Thoracic aorta (tissue), 2 donors: ENCODE measurements around the gene ARHGAP35. TPM values are rescaled to one million over a fixed set of nuclear protein-coding genes. Genes with fewer than 3 reads are reported as not detected.

Experiments used
- ATAC-seq: fragments of 150-250 bp; one replicate; pipeline ENCODE4 v1.8.0; 2017; ENCODE audit warnings: low read depth; ENCODE audit not compliant: insufficient number of reproducible peaks, low FRiP score
- DNase-seq: peaks from one replicate; pipeline ENCODE4 v3.0.0-alpha.2; 2020; ENCODE audit warnings: low spot score
- H3K27ac ChIP-seq, 2 donors: fragments of 200-600 bp; sonication (generic); 1 replicate in 1 of 2; 2 replicates in 1 of 2; pipeline ENCODE4 v1.5.1; 2016; ENCODE audit warnings: mild to moderate bottlenecking in 2 of 2, moderate library complexity in 2 of 2
- H3K27me3 ChIP-seq: fragments of 200-600 bp; sonication (generic); replicated peaks from 2 replicates; pipeline ENCODE4 v1.6.0; 2016; ENCODE audit warnings: mild to moderate bottlenecking; ENCODE audit not compliant: insufficient read depth
- H3K36me3 ChIP-seq: fragments of 200-600 bp; sonication (generic); one replicate; pipeline ENCODE4 v1.5.1; 2016
- H3K4me1 ChIP-seq, 2 donors: fragments of 200-600 bp; sonication (generic); 1 replicate in 1 of 2; 2 replicates in 1 of 2; pipeline versions ENCODE4 v1.5.1 to v1.6.0; 2016; ENCODE audit warnings: low read depth in 2 of 2, mild to moderate bottlenecking in 1 of 2; ENCODE audit not compliant: control insufficient read depth in 1 of 2
- H3K4me3 ChIP-seq: fragments of 200-600 bp; sonication (generic); 2 replicates; pipeline ENCODE4 v1.5.1; 2016; ENCODE audit warnings: mild to moderate bottlenecking
- H3K9me3 ChIP-seq: fragments of 200-600 bp; sonication (generic); 2 replicates; pipeline ENCODE4 v1.5.1; 2016
- CTCF ChIP-seq: fragments of 200-600 bp; sonication (generic); IDR thresholded peaks from one replicate; pipeline ENCODE4 v1.5.1; 2019; ENCODE audit warnings: antibody characterized with exemption
- total RNA-seq, 2 donors: library from RNA; depleted of rRNA; stranded (reverse); fragments of >200 nt; gene quantifications; one replicate each; pipeline versions ENCODE4 v1.1.0 to v1.2.3, GENCODE V29; 2016

Gene ARHGAP35
- total RNA-seq, 2 donors from 2014 or later: 42.9 to 51.1 TPM

- H3K36me3 ChIP-seq: no peaks in the 10 kb centered on the region
- no peak overlapping the region for H3K4me3 ChIP-seq
- ATAC-seq: no peak
- no peaks in the 10 kb centered on the region for H3K27me3 ChIP-seq
- TF ChIP-seq CTCF: no peak
- DNase-seq: no peak
- H3K9me3 ChIP-seq: no peaks in the 10 kb centered on the region
- H3K27ac ChIP-seq: no peak overlapping the region
- H3K4me1 ChIP-seq: peaks cover 26 to 53% of the 10 kb centered on the region in 2 donors
These were observed 43.6 kb downstream of the ARHGAP35 start for GRCh38 chr19:46904114-46905060.

- Histone ChIP-seq H3K9me3 (no peaks in the 10 kb centered on the region), H3K4me1 (peaks cover 26 to 58% of the 10 kb centered on the region in 2 donors)
These were observed 45.4 kb downstream of the ARHGAP35 start for GRCh38 chr19:46906221-46906620.

GRCh38 chr19:46907880-46908279 is 47.1 kb downstream of the ARHGAP35 start:
- H3K9me3 ChIP-seq: no peaks in the 10 kb centered on the region
- ATAC-seq: no peak

More at GRCh38 chr19:46906221-46906620, 45.4 kb downstream of the ARHGAP35 start:
- Histone ChIP-seq H3K27ac (no peak overlapping the region), H3K36me3 (no peaks in the 10 kb centered on the region), H3K27me3 (no peaks in the 10 kb centered on the region), H3K4me3 (no peak overlapping the region)
- DNase-seq (no peak), ATAC-seq (no peak)
- TF ChIP-seq CTCF: no peak

GRCh38 chr19:46909356-46909755 is 48.6 kb downstream of the ARHGAP35 start:
- H3K27ac ChIP-seq: no peak overlapping the region
- ATAC-seq (no peak), DNase-seq (no peak)
- H3K4me3 ChIP-seq: no peak overlapping the region
- H3K27me3 ChIP-seq: no peaks in the 10 kb centered on the region
- H3K4me1 ChIP-seq: peaks cover 21 to 62% of the 10 kb centered on the region in 2 donors
- TF ChIP-seq CTCF: no peak
- H3K9me3 ChIP-seq: no peaks in the 10 kb centered on the region
- H3K36me3 ChIP-seq: no peaks in the 10 kb centered on the region

More at GRCh38 chr19:46907880-46908279, 47.1 kb downstream of the ARHGAP35 start:
- no peak for DNase-seq
- no peak for TF ChIP-seq CTCF
- H3K36me3 ChIP-seq: no peaks in the 10 kb centered on the region
- H3K4me1 ChIP-seq: peaks cover 15 to 62% of the 10 kb centered on the region in 2 donors
- no peak overlapping the region for H3K4me3 ChIP-seq
- H3K27me3 ChIP-seq: no peaks in the 10 kb centered on the region
- no peak overlapping the region for H3K27ac ChIP-seq

Other genes with a start within 250 kb of the ARHGAP35 start
- 100 to 1,000 TPM; 106 to 207 TPM for gene PTGIR, start 235.9 kb upstream of the ARHGAP35 start, total RNA-seq
- gene GNG8, start 224.8 kb upstream of the ARHGAP35 start, total RNA-seq: not detected
- gene DACT3, start 199.8 kb upstream of the ARHGAP35 start, total RNA-seq: 100 to 1,000 TPM; 118 to 138 TPM
- 10 to 100 TPM; 21.4 to 53.6 TPM for gene PRKD2, start 143.9 kb upstream of the ARHGAP35 start, total RNA-seq
- 10 to 100 TPM; 20.6 to 99.2 TPM for gene FKRP, start 114.9 kb upstream of the ARHGAP35 start, total RNA-seq
- gene STRN4, start 114.5 kb upstream of the ARHGAP35 start, total RNA-seq: 10 to 100 TPM; 60.9 to 66.7 TPM
- gene SLC1A5, start 72.4 kb upstream of the ARHGAP35 start, total RNA-seq: 10 to 100 TPM; 48.7 to 66.2 TPM
- gene AP2S1, start 10.2 kb upstream of the ARHGAP35 start, total RNA-seq: 10 to 100 TPM; 76.5 to 93.8 TPM
- gene NPAS1, start 158.8 kb downstream of the ARHGAP35 start, total RNA-seq: 1 to 10 TPM in 1 of 2 donors, under 1 TPM in 1; 0.68 to 1.3 TPM
- 10 to 100 TPM in 1 of 2 donors, 1 to 10 TPM in 1; 2.4 to 55.0 TPM for gene TMEM160, start 187.6 kb downstream of the ARHGAP35 start, total RNA-seq